ENCODE data around the gene CYRIA. TPM values are rescaled to one million over a fixed set of nuclear protein-coding genes. Genes with fewer than 3 reads are reported as not detected.

Gene CYRIA
- total RNA-seq, 1 experiment from 2014 or later, result 4.0 TPM

- no peak for DNase-seq
- intact Hi-C loops (cut with micrococcal nuclease; ENCODE audit: unreplicated experiment), result no loop called here
- Histone ChIP-seq H3K79me2 (ENCODE audit: low read depth) (no peaks in the 10 kb centered on the region), H3K9me2 (ENCODE audit: insufficient read depth) (no peaks in the 10 kb centered on the region), H3K4me2 (no peak overlapping the region), H3K4me3 (no peak overlapping the region), H3K27me3 (ENCODE audit: insufficient read depth, low read depth) (no peaks in the 10 kb centered on the region), H3K36me3 (ENCODE audit: low read depth) (no peaks in the 10 kb centered on the region), H3K27ac (no peak overlapping the region), H4K20me1 (ENCODE audit: insufficient read depth) (no peaks in the 10 kb centered on the region), H2AFZ (no peak overlapping the region), H3F3A (ENCODE audit: insufficient read depth, low read depth) (peaks cover 27% of the 10 kb centered on the region), H3K4me1 (replicated peaks; ENCODE audit: insufficient read depth) (peaks cover 62% of the 10 kb centered on the region), H3K9me3 (ENCODE audit: insufficient read depth, low read depth) (no peaks in the 10 kb centered on the region)
- TF ChIP-seq EZH2 (IDR thresholded peaks at IDR 0.05; ENCODE audit: low read depth), result no peak
- TF ChIP-seq, protein P1, sequence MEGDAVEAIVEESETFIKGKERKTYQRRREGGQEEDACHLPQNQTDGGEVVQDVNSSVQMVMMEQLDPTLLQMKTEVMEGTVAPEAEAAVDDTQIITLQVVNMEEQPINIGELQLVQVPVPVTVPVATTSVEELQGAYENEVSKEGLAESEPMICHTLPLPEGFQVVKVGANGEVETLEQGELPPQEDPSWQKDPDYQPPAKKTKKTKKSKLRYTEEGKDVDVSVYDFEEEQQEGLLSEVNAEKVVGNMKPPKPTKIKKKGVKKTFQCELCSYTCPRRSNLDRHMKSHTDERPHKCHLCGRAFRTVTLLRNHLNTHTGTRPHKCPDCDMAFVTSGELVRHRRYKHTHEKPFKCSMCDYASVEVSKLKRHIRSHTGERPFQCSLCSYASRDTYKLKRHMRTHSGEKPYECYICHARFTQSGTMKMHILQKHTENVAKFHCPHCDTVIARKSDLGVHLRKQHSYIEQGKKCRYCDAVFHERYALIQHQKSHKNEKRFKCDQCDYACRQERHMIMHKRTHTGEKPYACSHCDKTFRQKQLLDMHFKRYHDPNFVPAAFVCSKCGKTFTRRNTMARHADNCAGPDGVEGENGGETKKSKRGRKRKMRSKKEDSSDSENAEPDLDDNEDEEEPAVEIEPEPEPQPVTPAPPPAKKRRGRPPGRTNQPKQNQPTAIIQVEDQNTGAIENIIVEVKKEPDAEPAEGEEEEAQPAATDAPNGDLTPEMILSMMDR (conservative IDR thresholded peaks at IDR 0.05), result no peak
- no TSS peak for BruUV-seq (replicated peaks)
- ChIA-PET POLR2A (ENCODE audit: unreplicated experiment) (no interaction called here), CTCF (no interaction called here)
Measured at GRCh38 chr2:16625759-16626158, 39.9 kb downstream of the CYRIA start.

DNA sequence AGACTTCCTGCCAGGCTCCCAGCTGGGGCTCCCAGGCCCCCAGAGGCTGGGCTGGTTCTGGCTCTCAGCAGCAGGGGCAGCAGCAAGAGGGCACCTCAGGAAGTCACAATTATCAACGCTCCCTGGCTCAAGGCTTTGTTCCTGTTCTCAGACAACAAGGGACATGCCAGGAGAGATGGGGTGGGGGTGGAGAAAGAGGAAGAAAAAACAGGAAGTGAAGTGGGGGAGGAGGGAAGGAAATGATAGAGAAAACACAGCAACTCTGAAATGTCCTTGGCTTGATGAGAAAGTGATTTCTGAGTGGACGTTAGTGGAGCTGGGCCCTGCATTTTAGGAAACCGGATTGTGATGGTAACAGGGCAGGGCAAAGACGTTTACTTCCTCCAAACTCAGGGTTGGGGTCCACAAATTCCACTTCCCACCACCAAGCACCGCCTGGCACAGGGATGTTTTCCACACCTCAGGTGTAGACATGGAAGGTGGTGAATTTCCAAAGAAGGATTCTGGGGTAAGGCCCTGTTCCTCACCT lies 40.4 kb downstream of the CYRIA start:
- ChIA-PET POLR2A (ENCODE audit: unreplicated experiment) (no interaction called here), CTCF (no interaction called here)
- Histone ChIP-seq H3K79me2 (ENCODE audit: low read depth) (no peaks in the 10 kb centered on the region), H3K9me2 (ENCODE audit: insufficient read depth) (no peaks in the 10 kb centered on the region), H3K36me3 (ENCODE audit: low read depth) (no peaks in the 10 kb centered on the region), H3K9me3 (ENCODE audit: insufficient read depth, low read depth) (no peaks in the 10 kb centered on the region), H4K20me1 (ENCODE audit: insufficient read depth) (no peaks in the 10 kb centered on the region), H3K27me3 (ENCODE audit: insufficient read depth, low read depth) (no peaks in the 10 kb centered on the region), H3K4me3 (no peak overlapping the region), H3K4me2 (peak overlapping the region; percentile 44; the same call in 1 of the 2 replicates), H2AFZ (no peak overlapping the region), H3F3A (ENCODE audit: insufficient read depth, low read depth) (peaks cover 30% of the 10 kb centered on the region), H3K4me1 (replicated peaks; ENCODE audit: insufficient read depth) (peaks cover 67% of the 10 kb centered on the region), H3K27ac (peak overlapping the region; percentile 82; the same call in 1 of the 2 replicates)
- BruUV-seq (replicated peaks), result no TSS peak
- DNase-seq, result no peak
- intact Hi-C loops (cut with micrococcal nuclease; ENCODE audit: unreplicated experiment), result no loop called here
- TF ChIP-seq EZH2 (IDR thresholded peaks at IDR 0.05; ENCODE audit: low read depth), result no peak
- TF ChIP-seq, protein P1 (conservative IDR thresholded peaks at IDR 0.05), result no peak

- ChIA-PET POLR2A (ENCODE audit: unreplicated experiment) (no interaction called here), CTCF (no interaction called here)
- Histone ChIP-seq H3K27ac (peak overlapping the region; percentile 82), H3K4me1 (replicated peaks; ENCODE audit: insufficient read depth) (peaks cover 76% of the 10 kb centered on the region), H3K9me2 (ENCODE audit: insufficient read depth) (no peaks in the 10 kb centered on the region), H2AFZ (no peak overlapping the region), H4K20me1 (ENCODE audit: insufficient read depth) (no peaks in the 10 kb centered on the region), H3K36me3 (ENCODE audit: low read depth) (no peaks in the 10 kb centered on the region), H3K27me3 (ENCODE audit: insufficient read depth, low read depth) (no peaks in the 10 kb centered on the region), H3F3A (ENCODE audit: insufficient read depth, low read depth) (peaks cover 34% of the 10 kb centered on the region), H3K9me3 (ENCODE audit: insufficient read depth, low read depth) (no peaks in the 10 kb centered on the region), H3K4me3 (no peak overlapping the region), H3K79me2 (ENCODE audit: low read depth) (no peaks in the 10 kb centered on the region), H3K4me2 (peak overlapping the region; percentile 44)
- no peak for DNase-seq
- no peak for TF ChIP-seq EZH2 (IDR thresholded peaks at IDR 0.05; ENCODE audit: low read depth)
- TF ChIP-seq, protein P1 (conservative IDR thresholded peaks at IDR 0.05), result no peak
- no TSS peak for BruUV-seq (replicated peaks)
- intact Hi-C loops (cut with micrococcal nuclease; ENCODE audit: unreplicated experiment), result loop anchor here (5.0 kb wide), 1 partner anchor 38 kb away; no protein-coding TSS in a partner anchor
Measured at GRCh38 chr2:16624436-16624780, 41.2 kb downstream of the CYRIA start.
